Gastroesophageal sphincter (tissue), 3 donors: ENCODE results near the gene LY86.

ENCODE experiments used
- CTCF ChIP-seq, 4 experiments: fragments of 200-600 bp in 2 of 4; fragments of 450-650 bp in 2 of 4; sonication (generic) in 1 of 4; IDR thresholded peaks; one replicate each; pipeline ENCODE4 v1.5.1; 2017 to 2019; ENCODE audit warnings: antibody characterized with exemption in 4 of 4, mild to moderate bottlenecking in 2 of 4, moderate library complexity in 2 of 4
- EP300 ChIP-seq: sonication (generic); formaldehyde crosslinking; IDR thresholded peaks from one replicate; pipeline ENCODE4 v1.6.1; 2017; ENCODE audit warnings: antibody characterized with exemption, mild to moderate bottlenecking
- POLR2A ChIP-seq, 2 donors: fragments of 450-650 bp; IDR thresholded peaks; one replicate each; pipeline ENCODE4 v1.6.1; 2017; ENCODE audit warnings: antibody characterized with exemption in 2 of 2, mild to moderate bottlenecking in 2 of 2, moderate library complexity in 1 of 2
- POLR2AphosphoS5 ChIP-seq: sonication (generic); formaldehyde crosslinking; IDR thresholded peaks from one replicate; pipeline ENCODE4 v1.6.1; 2017; ENCODE audit warnings: antibody characterized with exemption

GRCh38 chr6:6595025-6595424, 6.5 kb downstream of the LY86 start:
- no peak for TF ChIP-seq CTCF (IDR thresholded peaks at IDR 0.05)
- no peak for TF ChIP-seq POLR2AphosphoS5
- TF ChIP-seq EP300 = no peak
- TF ChIP-seq POLR2A (IDR thresholded peaks at IDR 0.05) = no peak
